ENCODE data around the gene TEPSIN. TPM values are rescaled to one million over a fixed set of nuclear protein-coding genes. Genes with fewer than 3 reads are reported as not detected.

TEPSIN gene
- polyA plus RNA-seq, 10 donors: 7.7 to 14.8 (median 11.6) TPM

- no peak for DNase-seq
Observed at GRCh38 chr17:81186203-81186602, 52.7 kb downstream of the TEPSIN start.

- DNase-seq: peak in 2 of 3 donors; percentile 44 to 60
Observed at GRCh38 chr17:81184555-81184954, 54.3 kb downstream of the TEPSIN start.

GRCh38 chr17:81183807-81184206, 55.0 kb downstream of the TEPSIN start:
- DNase-seq: no peak

DNA sequence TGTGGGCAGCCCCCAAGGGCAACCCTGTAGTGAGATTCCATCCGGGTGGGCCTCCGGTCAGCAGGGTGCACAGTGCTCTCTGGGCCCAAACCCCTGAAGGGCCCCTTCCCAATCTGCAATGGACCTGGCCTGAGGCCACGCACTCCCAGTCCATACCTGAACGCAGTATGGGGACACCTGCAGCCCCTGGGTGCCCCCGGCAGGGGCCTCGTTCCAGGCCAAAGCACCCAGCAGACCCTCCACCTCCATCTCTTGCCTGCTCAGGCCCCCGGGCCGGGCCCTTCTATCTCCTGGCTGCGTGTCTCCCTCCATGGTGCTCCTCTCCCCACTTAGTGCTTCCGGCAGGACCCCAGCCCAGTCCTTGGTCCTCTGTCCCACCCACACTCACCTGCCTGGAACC, 55.5 kb downstream of the TEPSIN start:
- DNase-seq: no peak

GRCh38 chr17:81182596-81182995, 56.3 kb downstream of the TEPSIN start:
- DNase-seq: no peak

GRCh38 chr17:81181811-81182185, 57.1 kb downstream of the TEPSIN start:
- no peak for DNase-seq

DNA sequence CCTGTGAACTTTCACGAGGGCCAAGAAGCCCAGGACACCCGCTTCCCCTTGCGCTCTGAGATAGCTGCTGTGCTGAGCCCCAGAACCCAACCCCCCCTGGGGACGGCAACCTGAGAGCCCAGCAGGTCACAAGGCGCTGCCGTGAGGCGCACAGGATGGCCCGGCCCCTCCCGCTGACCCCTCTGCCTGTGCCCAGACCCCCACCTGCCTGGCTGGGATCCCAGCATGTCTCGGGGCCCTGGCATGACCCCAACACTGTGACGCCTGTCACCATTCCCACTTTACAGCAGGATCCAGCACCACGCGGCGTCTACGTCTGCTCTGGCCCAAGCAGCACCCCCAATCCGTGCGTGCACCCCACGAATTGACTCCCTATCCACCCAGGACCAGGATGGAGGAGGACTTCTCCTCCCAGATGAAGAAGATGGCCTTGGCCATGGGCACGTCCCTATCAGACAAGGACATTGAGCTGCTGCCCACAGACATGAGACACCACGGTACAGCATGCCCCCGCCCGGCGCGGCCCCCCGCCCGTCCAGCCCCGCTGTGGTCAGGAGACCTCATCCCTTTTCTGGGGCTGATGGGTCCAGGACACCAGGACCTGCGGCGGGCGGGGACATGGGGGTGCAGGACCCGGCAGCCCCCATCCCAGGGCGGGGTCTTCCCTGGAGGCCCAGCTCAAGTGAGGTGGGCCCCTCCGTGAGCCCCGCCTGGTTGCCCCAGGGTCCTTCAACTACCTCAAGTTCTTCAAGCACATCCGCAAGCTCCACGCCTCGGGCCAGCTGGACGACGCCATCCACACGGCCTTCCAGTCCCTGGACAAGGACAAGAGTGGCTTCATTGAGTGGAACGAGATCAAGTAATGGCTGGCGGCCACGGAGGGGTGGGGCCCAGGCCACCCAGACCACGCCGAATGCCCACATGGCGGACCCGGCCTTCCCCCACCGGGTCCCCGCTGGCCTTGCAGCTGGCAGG, 57.7 kb downstream of the TEPSIN start:
- no peak for DNase-seq

- peak in 1 of 3 donors; percentile 65 for DNase-seq
Observed at GRCh38 chr17:81179861-81180260, 59.0 kb downstream of the TEPSIN start.

- no peak for DNase-seq
Observed at GRCh38 chr17:81179220-81179619, 59.6 kb downstream of the TEPSIN start.

Other genes starting within 250 kb of the TEPSIN start
- gene CHMP6, start 247.2 kb downstream of the TEPSIN start, polyA plus RNA-seq (ENCODE audit: insufficient read length in 10 of 10): 10 to 100 TPM; 17.0 to 26.6 (median 24.9) TPM
- 10 to 100 TPM; 12.1 to 25.2 (median 16.6) TPM for gene BAIAP2, start 203.9 kb downstream of the TEPSIN start, polyA plus RNA-seq (ENCODE audit: insufficient read length in 10 of 10)
- gene PVALEF, start 73.5 kb downstream of the TEPSIN start, polyA plus RNA-seq (ENCODE audit: insufficient read length in 10 of 10): under 1 TPM; 0.13 to 0.86 (median 0.43) TPM
- 10 to 100 TPM in 3 of 10 donors, 1 to 10 TPM in 7; 6.9 to 12.0 (median 8.9) TPM for gene AATK, start 72.8 kb downstream of the TEPSIN start, polyA plus RNA-seq (ENCODE audit: insufficient read length in 10 of 10)
- 10 to 100 TPM in 4 of 10 donors, 1 to 10 TPM in 6; 7.1 to 14.4 (median 9.2) TPM for gene CEP131, start 16.1 kb downstream of the TEPSIN start, polyA plus RNA-seq (ENCODE audit: insufficient read length in 10 of 10)
- gene NDUFAF8, start 263 bp upstream of the TEPSIN start, polyA plus RNA-seq (ENCODE audit: insufficient read length in 10 of 10): 10 to 100 TPM; 33.4 to 52.8 (median 42.1) TPM
- gene SLC38A10, start 56.3 kb upstream of the TEPSIN start, polyA plus RNA-seq (ENCODE audit: insufficient read length in 10 of 10): 10 to 100 TPM; 33.7 to 55.6 (median 44.7) TPM
- 10 to 100 TPM in 7 of 10 donors, 1 to 10 TPM in 3; 6.9 to 15.7 (median 12.1) TPM for gene BAHCC1, start 156.4 kb upstream of the TEPSIN start, polyA plus RNA-seq (ENCODE audit: insufficient read length in 10 of 10)

All from muscle of back (tissue), 11 donors.